Activated T-cell treated with anti-CD3 and anti-CD28 coated beads, Interleukin-2, amount 50 U/mL, for 4 hours (primary cell): ENCODE results near the gene ACSS1. TPM values are rescaled to one million over a fixed set of nuclear protein-coding genes. Genes with fewer than 3 reads are reported as not detected.
"Not testable (repeated sequence)": the region's sequence is repeated elsewhere in the genome, so short reads cannot be mapped to it uniquely, and the experiment has no call there.

Source experiments
- ATAC-seq, 2 donors: fragments of 200-7000 bp; cut with Tn5 transposase; one replicate each; pipeline ENCODE4 v1.10.0; 2021
- DNase-seq: peaks from one replicate; pipeline ENCODE4 v3.0.0-alpha.2; 2020
- H3K27me3 Mint-ChIP-seq: one replicate; pipeline ENCODE4 v1.8.0; 2021; ENCODE audit warnings: low read depth, mixed read lengths
- H3K36me3 Mint-ChIP-seq: one replicate; pipeline ENCODE4 v1.8.0; 2022; ENCODE audit warnings: mixed read lengths; ENCODE audit not compliant: insufficient read depth
- H3K4me1 Mint-ChIP-seq: one replicate; pipeline ENCODE4 v1.8.0; 2021; ENCODE audit warnings: low read depth, mixed read lengths
- H3K4me3 Mint-ChIP-seq: one replicate; pipeline ENCODE4 v1.8.0; 2021; ENCODE audit warnings: mild to moderate bottlenecking, moderate library complexity, mixed read lengths
- H3K9me3 Mint-ChIP-seq: one replicate; pipeline ENCODE4 v1.8.0; 2021; ENCODE audit warnings: mixed read lengths
- total RNA-seq, 3 donors: library from RNA; stranded (reverse); gene quantifications; one replicate each; pipeline ENCODE4 v1.2.1, GENCODE V29; 2021

The ACSS1 gene
- total RNA-seq, 3 donors from 2014 or later: 5.4 to 8.8 (median 8.0) TPM

- not testable (repeated sequence) for H3K4me3 Mint-ChIP-seq, H3K4me1 Mint-ChIP-seq, H3K9me3 Mint-ChIP-seq, DNase-seq, ATAC-seq, H3K27me3 Mint-ChIP-seq
- H3K36me3 Mint-ChIP-seq: peaks cover 17% of the 10 kb centered on the region
Measured at GRCh38 chr20:25001323-25001722, 56.6 kb downstream of the ACSS1 start.

GRCh38 chr20:25000268-25000801 lies 57.6 kb downstream of the ACSS1 start:
- Mint-ChIP-seq H3K36me3 (peaks cover 12% of the 10 kb centered on the region), H3K27me3 (no peaks in the 10 kb centered on the region), H3K9me3 (no peaks in the 10 kb centered on the region), H3K4me1 (peaks cover 5% of the 10 kb centered on the region), H3K4me3 (no peak overlapping the region)
- no peak for DNase-seq
- no peak for ATAC-seq

GRCh38 chr20:24999568-24999967 lies 58.4 kb downstream of the ACSS1 start:
- DNase-seq: no peak
- no peaks in the 10 kb centered on the region for H3K27me3 Mint-ChIP-seq
- no peak for ATAC-seq

GRCh38 chr20:24998631-24999445 lies 59.1 kb downstream of the ACSS1 start:
- DNase-seq (no peak), ATAC-seq (no peak)
- Mint-ChIP-seq H3K36me3 (peaks cover 12% of the 10 kb centered on the region), H3K4me3 (no peak overlapping the region), H3K4me1 (peaks cover 19% of the 10 kb centered on the region), H3K27me3 (no peaks in the 10 kb centered on the region), H3K9me3 (no peaks in the 10 kb centered on the region)

More at GRCh38 chr20:24999568-24999967, 58.4 kb downstream of the ACSS1 start:
- Mint-ChIP-seq H3K9me3 (no peaks in the 10 kb centered on the region), H3K4me3 (no peak overlapping the region), H3K36me3 (peaks cover 12% of the 10 kb centered on the region), H3K4me1 (peaks cover 13% of the 10 kb centered on the region)

GRCh38 chr20:24998121-24998520 lies 59.8 kb downstream of the ACSS1 start:
- DNase-seq: no peak
- Mint-ChIP-seq H3K9me3 (no peaks in the 10 kb centered on the region), H3K36me3 (peaks cover 9% of the 10 kb centered on the region), H3K4me3 (no peak overlapping the region), H3K4me1 (peaks cover 25% of the 10 kb centered on the region), H3K27me3 (no peaks in the 10 kb centered on the region)
- no peak for ATAC-seq

GRCh38 chr20:24996449-24997377 lies 61.2 kb downstream of the ACSS1 start:
- Mint-ChIP-seq H3K4me3 (no peak overlapping the region), H3K27me3 (no peaks in the 10 kb centered on the region), H3K36me3 (peaks cover under 1% of the 10 kb centered on the region), H3K4me1 (peaks cover 25% of the 10 kb centered on the region), H3K9me3 (no peaks in the 10 kb centered on the region)
- DNase-seq: no peak
- no peak for ATAC-seq

- H3K36me3 Mint-ChIP-seq: no peaks in the 10 kb centered on the region
- H3K4me1 Mint-ChIP-seq: peaks cover 33% of the 10 kb centered on the region
- ATAC-seq: no peak
- H3K4me3 Mint-ChIP-seq: no peak overlapping the region
- H3K9me3 Mint-ChIP-seq: no peaks in the 10 kb centered on the region
- no peak for DNase-seq
- no peaks in the 10 kb centered on the region for H3K27me3 Mint-ChIP-seq
Measured at GRCh38 chr20:24995741-24996448, 62.0 kb downstream of the ACSS1 start.

GRCh38 chr20:24994470-24995368 lies 63.2 kb downstream of the ACSS1 start:
- Mint-ChIP-seq H3K27me3 (no peaks in the 10 kb centered on the region), H3K9me3 (no peaks in the 10 kb centered on the region), H3K4me1 (peaks cover 39% of the 10 kb centered on the region), H3K4me3 (peak overlapping the region; percentile 19), H3K36me3 (peaks cover 6% of the 10 kb centered on the region)
- ATAC-seq (peak; percentile 30 to 34), DNase-seq (peak; percentile 84)

GRCh38 chr20:24994186-24994465 lies 63.8 kb downstream of the ACSS1 start:
- no peaks in the 10 kb centered on the region for H3K27me3 Mint-ChIP-seq
- H3K4me1 Mint-ChIP-seq: peaks cover 45% of the 10 kb centered on the region

GRCh38 chr20:24993337-24994185 lies 64.4 kb downstream of the ACSS1 start:
- H3K9me3 Mint-ChIP-seq: no peaks in the 10 kb centered on the region
- H3K36me3 Mint-ChIP-seq: peaks cover 10% of the 10 kb centered on the region
- H3K4me3 Mint-ChIP-seq: peak overlapping the region; percentile 91
- ATAC-seq (no peak), DNase-seq (no peak)
- peaks cover 50% of the 10 kb centered on the region for H3K4me1 Mint-ChIP-seq
- H3K27me3 Mint-ChIP-seq: no peaks in the 10 kb centered on the region

More at GRCh38 chr20:24994186-24994465, 63.8 kb downstream of the ACSS1 start:
- DNase-seq (no peak), ATAC-seq (no peak)
- H3K9me3 Mint-ChIP-seq: no peaks in the 10 kb centered on the region
- H3K36me3 Mint-ChIP-seq: peaks cover 8% of the 10 kb centered on the region
- H3K4me3 Mint-ChIP-seq: peak overlapping the region; percentile 48

GRCh38 chr20:24992487-24993205 lies 65.3 kb downstream of the ACSS1 start, which contains the start of gene APMAP:
TSS of gene APMAP (minus strand) at chr20:24992751. CDS start at chr20:24992688, 63 bp downstream.
- H3K27me3 Mint-ChIP-seq: no peaks in the 10 kb centered on the region
- peaks cover 59% of the 10 kb centered on the region for H3K4me1 Mint-ChIP-seq
- peaks cover 10% of the 10 kb centered on the region for H3K36me3 Mint-ChIP-seq

GRCh38 chr20:24991897-24992486 lies 65.9 kb downstream of the ACSS1 start:
- no peaks in the 10 kb centered on the region for H3K9me3 Mint-ChIP-seq
- no peak for DNase-seq
- ATAC-seq: peak; percentile 17 to 18
- H3K36me3 Mint-ChIP-seq: peaks cover 10% of the 10 kb centered on the region
- no peaks in the 10 kb centered on the region for H3K27me3 Mint-ChIP-seq
- peaks cover 66% of the 10 kb centered on the region for H3K4me1 Mint-ChIP-seq
- peak overlapping the region; percentile 91 for H3K4me3 Mint-ChIP-seq

More at GRCh38 chr20:24992487-24993205, 65.3 kb downstream of the ACSS1 start, which contains the start of gene APMAP:
- peak; percentile 96 for DNase-seq
- Mint-ChIP-seq H3K4me3 (peak within 1 kb of the TSS; percentile 91), H3K9me3 (no peaks in the 10 kb centered on the region)
- ATAC-seq: peak; percentile 95 to 97
